Neuronal stem cell (in vitro differentiated cells): ENCODE results near the gene COL19A1. TPM values are rescaled to one million over a fixed set of nuclear protein-coding genes. Genes with fewer than 3 reads are reported as not detected.

Experiments used
- DNase-seq: peaks from one replicate; pipeline ENCODE4 v3.0.0-alpha.2; 2013; ENCODE audit warnings: low spot score
- H2AFZ ChIP-seq: one replicate; pipeline ENCODE4 v1.6.1; 2013; ENCODE audit warnings: mild to moderate bottlenecking, low read length, inconsistent platforms
- H2AK5ac ChIP-seq: 2 replicates; pipeline ENCODE4 v1.6.1; 2013; ENCODE audit warnings: low read depth, mild to moderate bottlenecking, inconsistent platforms, low read length, moderate library complexity, mixed read lengths
- H2BK120ac ChIP-seq: 2 replicates; pipeline ENCODE4 v1.6.1; 2013; ENCODE audit warnings: low read depth, mild to moderate bottlenecking, inconsistent platforms, low read length, moderate library complexity, mixed read lengths
- H2BK12ac ChIP-seq: one replicate; pipeline ENCODE4 v1.6.1; 2013; ENCODE audit warnings: low read length, inconsistent platforms
- H2BK15ac ChIP-seq: 2 replicates; pipeline ENCODE4 v1.6.1; 2013; ENCODE audit warnings: mild to moderate bottlenecking, low read length, inconsistent platforms, mixed read lengths
- H2BK5ac ChIP-seq: one replicate; pipeline ENCODE4 v1.6.1; 2013; ENCODE audit warnings: inconsistent platforms, mild to moderate bottlenecking, low read length, moderate library complexity
- H3K14ac ChIP-seq: one replicate; pipeline ENCODE4 v1.6.1; 2013; ENCODE audit warnings: low read length, inconsistent platforms
- H3K18ac ChIP-seq: 2 replicates; pipeline ENCODE4 v1.6.1; 2013; ENCODE audit warnings: low read length, inconsistent platforms
- H3K23ac ChIP-seq: 2 replicates; pipeline ENCODE4 v1.6.1; 2013; ENCODE audit warnings: low read depth, mild to moderate bottlenecking, mixed read lengths, low read length, inconsistent platforms; ENCODE audit not compliant: poor library complexity
- H3K27ac ChIP-seq: replicated peaks from 3 replicates; pipeline ENCODE4 v1.5.1; 2013; ENCODE audit warnings: low read length, inconsistent platforms
- H3K27me3 ChIP-seq, 3 experiments: 2 replicates each; pipeline ENCODE4 v1.6.1; 2013; ENCODE audit warnings: low read length in 3 of 3, mild to moderate bottlenecking in 2 of 3, inconsistent platforms in 1 of 3, low read depth in 1 of 3, mixed read lengths in 1 of 3, moderate library complexity in 1 of 3; ENCODE audit not compliant: control insufficient read depth in 3 of 3, insufficient read depth in 3 of 3
- H3K36me3 ChIP-seq, 2 donors: replicated peaks in 1 of 2; 2 replicates each; pipeline ENCODE4 v1.6.1; 2013; ENCODE audit warnings: low read length in 2 of 2; ENCODE audit not compliant: control insufficient read depth in 2 of 2, insufficient read depth in 2 of 2
- H3K4ac ChIP-seq: 2 replicates; pipeline ENCODE4 v1.6.1; 2013; ENCODE audit warnings: inconsistent platforms, mild to moderate bottlenecking, low read length, moderate library complexity
- H3K4me1 ChIP-seq, 2 donors: 1 replicate in 1 of 2; 2 replicates in 1 of 2; pipeline ENCODE4 v1.6.1; 2013; ENCODE audit warnings: low read length in 2 of 2, low read depth in 1 of 2; ENCODE audit not compliant: control insufficient read depth in 2 of 2, insufficient read depth in 1 of 2
- H3K4me2 ChIP-seq: one replicate; pipeline ENCODE4 v1.6.1; 2013; ENCODE audit warnings: mild to moderate bottlenecking, low read length, inconsistent platforms; ENCODE audit not compliant: insufficient read depth, poor library complexity, severe bottlenecking
- H3K4me3 ChIP-seq, 2 donors: 2 replicates each; pipeline ENCODE4 v1.5.1; 2013; ENCODE audit warnings: low read length in 2 of 2, mild to moderate bottlenecking in 2 of 2, inconsistent platforms in 1 of 2, moderate library complexity in 1 of 2
- H3K79me1 ChIP-seq: one replicate; pipeline ENCODE4 v1.6.1; 2013; ENCODE audit warnings: low read depth, mild to moderate bottlenecking, inconsistent platforms, low read length, moderate library complexity
- H3K9ac ChIP-seq: one replicate; pipeline ENCODE4 v1.6.1; 2013; ENCODE audit warnings: mild to moderate bottlenecking, low read depth, low read length, inconsistent platforms; ENCODE audit not compliant: poor library complexity
- H3K9me3 ChIP-seq, 2 donors: replicated peaks in 1 of 2; 2 replicates each; pipeline versions ENCODE3 to v1.6.1; 2013; ENCODE audit warnings: low read length in 2 of 2, mild to moderate bottlenecking in 2 of 2, inconsistent platforms in 1 of 2, low read depth in 1 of 2, mixed read lengths in 1 of 2, moderate library complexity in 1 of 2; ENCODE audit not compliant: control insufficient read depth in 2 of 2, insufficient read depth in 1 of 2
- H4K8ac ChIP-seq: one replicate; pipeline ENCODE4 v1.6.1; 2013; ENCODE audit warnings: low read depth, mild to moderate bottlenecking, inconsistent platforms, low read length, moderate library complexity
- H4K91ac ChIP-seq: one replicate; pipeline ENCODE4 v1.6.1; 2013; ENCODE audit warnings: low read length, low read depth, mild to moderate bottlenecking, inconsistent platforms; ENCODE audit not compliant: poor library complexity
- whole genome bisulfite sequencing, 2 donors: extraction: QIAGEN DNeasy Blood & Tissue Kit; methylation state at CpG; one replicate each; pipeline ENCODE4 v1.1.7; 2013; ENCODE audit warnings: missing lambda C conversion rate in 2 of 2, mixed read lengths in 1 of 2; ENCODE audit not compliant: insufficient read length in 2 of 2, insufficient replicate concordance in 1 of 2; ENCODE audit errors: extremely low coverage in 2 of 2; 5-methylcytosine and 5-hydroxymethylcytosine counted together
- small RNA-seq: library from polyadenylated mRNA; stranded (forward); fragments of <200 nt; extraction: miRNeasy Mini kit (QIAGEN cat#:217004); gene quantifications from one replicate; pipeline ENCODE3, GENCODE V24; 2013; ENCODE audit not compliant: insufficient read depth

COL19A1 gene

DNA sequence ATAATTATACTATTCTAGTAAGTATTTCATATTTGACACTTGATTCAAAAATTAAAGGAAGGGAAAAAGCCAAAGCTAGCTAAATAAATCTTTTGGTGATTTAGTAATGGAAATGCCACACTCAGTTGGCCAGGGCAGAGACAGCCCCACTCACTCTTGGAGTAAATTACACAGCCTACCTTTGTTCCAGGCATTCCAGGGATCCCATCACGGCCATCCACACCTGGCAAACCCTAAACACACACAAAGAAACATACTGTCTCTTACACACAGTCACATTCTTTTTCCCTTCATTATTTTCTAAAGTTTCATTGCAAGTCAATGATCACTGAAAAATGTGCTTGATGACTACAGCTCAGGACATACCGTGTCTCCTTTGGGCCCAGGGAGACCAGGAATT, 388.4 kb downstream of the COL19A1 start:
- no CpG with 5 or more reads among the region's 2 CpGs for WGBS, 2 donors
- H3K4me1 ChIP-seq, result peaks cover 0 to 3% of the 10 kb centered on the region in 2 donors
- no peak overlapping the region for H4K8ac ChIP-seq
- no peak overlapping the region for H2AFZ ChIP-seq
- H3K14ac ChIP-seq, result no peak overlapping the region
- no peak overlapping the region for H3K4me2 ChIP-seq
- H3K4me3 ChIP-seq, result no peak overlapping the region
- DNase-seq, result no peak
- no peak overlapping the region for H2BK120ac ChIP-seq
- H2BK5ac ChIP-seq, result no peak overlapping the region
- H3K27me3 ChIP-seq, result no peaks in the 10 kb centered on the region
- H3K36me3 ChIP-seq, result peaks cover 4 to 20% of the 10 kb centered on the region in 2 donors
- H3K23ac ChIP-seq, result no peak overlapping the region
- no peak overlapping the region for H3K4ac ChIP-seq
- no peaks in the 10 kb centered on the region for H3K9me3 ChIP-seq
- no peak overlapping the region for H3K18ac ChIP-seq
- H3K9ac ChIP-seq, result no peak overlapping the region
- H4K91ac ChIP-seq, result no peak overlapping the region
- H2BK12ac ChIP-seq, result no peak overlapping the region
- no peak overlapping the region for H3K27ac ChIP-seq
- no peak overlapping the region for H2AK5ac ChIP-seq
- no peaks in the 10 kb centered on the region for H3K79me1 ChIP-seq
- H2BK15ac ChIP-seq, result no peak overlapping the region

DNA sequence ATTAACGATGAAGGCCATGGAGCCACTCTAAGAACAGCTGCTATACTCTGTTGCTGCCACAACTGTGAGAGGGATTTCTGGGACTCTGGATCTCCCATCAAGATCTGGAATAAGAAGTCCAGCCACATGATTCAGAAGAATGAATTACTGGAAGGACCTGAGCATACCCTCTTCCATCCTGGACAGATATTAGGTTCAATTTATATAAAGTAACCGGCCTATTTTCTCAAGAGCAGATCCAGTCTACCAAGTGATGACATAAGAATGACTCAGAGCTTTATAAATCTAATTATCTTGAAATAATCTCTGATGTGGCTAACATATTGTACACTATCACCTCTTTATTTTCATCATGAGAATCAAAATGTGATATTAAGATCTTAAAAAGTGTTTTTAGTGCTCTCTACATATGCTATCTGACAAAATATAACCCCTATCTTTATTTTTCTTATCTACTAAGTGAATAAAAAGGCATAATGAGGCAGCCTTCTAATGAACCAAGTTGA, 391.5 kb downstream of the COL19A1 start:
- Histone ChIP-seq H2BK120ac (no peak overlapping the region), H3K4me1 (peaks cover 0 to 3% of the 10 kb centered on the region in 2 donors), H3K4ac (no peak overlapping the region), H3K4me2 (no peak overlapping the region), H2AFZ (no peak overlapping the region), H3K36me3 (peaks cover 0 to 25% of the 10 kb centered on the region in 2 donors), H3K9ac (no peak overlapping the region), H2BK15ac (no peak overlapping the region), H3K23ac (no peak overlapping the region), H2BK5ac (no peak overlapping the region), H4K8ac (no peak overlapping the region), H2BK12ac (no peak overlapping the region), H3K14ac (no peak overlapping the region), H4K91ac (no peak overlapping the region), H3K9me3 (no peaks in the 10 kb centered on the region), H3K4me3 (no peak overlapping the region), H3K27ac (no peak overlapping the region), H3K27me3 (no peaks in the 10 kb centered on the region), H3K18ac (no peak overlapping the region), H2AK5ac (no peak overlapping the region), H3K79me1 (no peaks in the 10 kb centered on the region)
- no CpG with 5 or more reads among the region's 2 CpGs for WGBS, 2 donors
- DNase-seq, result no peak

GRCh38 chr6:70258483-70258882, 392.1 kb downstream of the COL19A1 start:
- Histone ChIP-seq H2AFZ (no peak overlapping the region), H3K4me1 (peaks cover 0 to 3% of the 10 kb centered on the region in 2 donors), H3K79me1 (no peaks in the 10 kb centered on the region), H4K91ac (no peak overlapping the region), H3K4me2 (no peak overlapping the region), H3K27ac (no peak overlapping the region), H3K23ac (no peak overlapping the region), H2AK5ac (no peak overlapping the region), H3K18ac (no peak overlapping the region), H2BK12ac (no peak overlapping the region), H3K14ac (no peak overlapping the region), H3K36me3 (peaks cover 0 to 28% of the 10 kb centered on the region in 2 donors), H3K27me3 (no peaks in the 10 kb centered on the region), H2BK5ac (no peak overlapping the region), H3K4ac (no peak overlapping the region), H4K8ac (no peak overlapping the region), H3K9ac (no peak overlapping the region), H3K4me3 (no peak overlapping the region), H2BK120ac (no peak overlapping the region), H2BK15ac (no peak overlapping the region), H3K9me3 (no peaks in the 10 kb centered on the region)
- WGBS, 2 donors, result no CpG with 5 or more reads among the region's 1 CpG
- DNase-seq, result no peak

Small RNAs within 50 kb of the gene (small RNA-seq; reads per million reads assigned to genes)
- not detected for gene RPL37P15
